Muscle of back (tissue), 11 donors: ENCODE data around the gene LCMT1. TPM values are rescaled to one million over a fixed set of nuclear protein-coding genes. Genes with fewer than 3 reads are reported as not detected.
"Not testable (repeated sequence)": the region's sequence is repeated elsewhere in the genome, so short reads cannot be mapped to it uniquely, and the experiment has no call there.

ENCODE experiments used
- DNase-seq, 3 donors: peaks; one replicate each; pipeline versions ENCODE4 v3.0.0 to v3.0.0-alpha.2; 2013
- polyA plus RNA-seq, 10 donors: library from polyadenylated mRNA; unstranded; fragments of 120-200 nt; gene quantifications; one replicate each; pipeline ENCODE4 v1.2.1, GENCODE V29; 2013; ENCODE audit not compliant: insufficient read length in 10 of 10

Gene LCMT1
- polyA plus RNA-seq, 10 donors = 37.0 to 45.0 (median 39.9) TPM

GRCh38 chr16:25092441-25092840 lies 19.1 kb upstream of the LCMT1 start:
- no peak for DNase-seq

GRCh38 chr16:25093208-25094061 lies 18.1 kb upstream of the LCMT1 start:
- no peak for DNase-seq

DNA sequence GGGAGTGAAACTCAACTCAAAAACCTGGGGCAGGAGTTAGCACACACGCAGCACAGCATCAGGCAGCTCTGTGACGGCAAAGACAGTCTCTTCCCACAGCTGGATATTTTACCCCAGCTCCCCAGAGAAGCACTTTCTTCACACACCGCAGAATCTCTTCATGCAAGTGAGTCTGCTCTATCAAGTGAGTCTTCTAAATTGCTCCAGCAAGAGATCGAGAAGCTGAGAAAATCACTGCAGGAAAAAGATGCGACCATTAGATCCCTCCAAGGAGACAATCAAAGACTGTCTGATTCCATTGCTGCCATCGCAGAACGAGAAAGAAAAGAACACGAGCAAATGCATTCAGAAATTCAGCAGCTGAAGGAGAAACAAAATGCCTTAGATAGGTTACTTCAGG lies 16.9 kb upstream of the LCMT1 start:
- DNase-seq = no peak

DNA sequence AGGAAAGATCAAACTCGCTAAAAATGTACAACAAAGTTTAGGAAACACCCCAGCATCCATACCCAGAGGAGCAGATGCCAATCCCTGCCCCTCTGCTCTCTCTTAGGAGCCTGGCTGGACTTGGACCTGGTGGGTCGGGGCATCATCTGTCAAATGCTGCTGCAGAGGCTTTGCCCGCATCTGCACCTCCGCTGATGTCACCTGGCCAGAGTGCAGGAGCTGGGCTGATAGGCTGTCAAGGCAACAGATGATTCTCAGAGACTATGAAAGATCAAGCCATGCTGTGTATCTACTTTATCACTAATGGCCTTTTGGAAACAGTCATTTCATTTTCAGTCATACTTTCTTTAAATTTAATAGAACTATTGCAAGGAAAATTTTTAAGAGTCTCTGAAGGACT lies 15.9 kb upstream of the LCMT1 start:
- no peak for DNase-seq

GRCh38 chr16:25097276-25097975 lies 14.1 kb upstream of the LCMT1 start:
- peak in 1 of 3 donors; percentile 21 for DNase-seq

DNA sequence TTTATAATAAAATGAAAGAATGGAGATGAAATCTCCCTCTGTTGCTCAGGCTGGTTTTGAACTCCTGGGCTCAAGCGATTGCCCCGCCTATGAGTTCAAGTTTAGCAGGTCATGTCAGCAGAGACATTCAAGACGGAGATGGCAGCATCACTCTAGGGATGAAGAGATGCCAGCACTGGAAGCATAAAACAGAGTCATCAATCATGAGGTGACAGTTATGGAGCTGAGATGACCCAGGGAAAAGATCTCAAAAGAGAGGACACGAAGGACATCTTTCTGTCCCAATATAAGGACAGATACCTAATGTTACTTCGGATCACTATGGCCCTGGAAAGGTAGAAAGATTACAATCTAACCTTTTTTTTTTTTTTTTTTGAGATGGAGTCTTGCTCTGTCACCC lies 11.0 kb upstream of the LCMT1 start:
- no peak for DNase-seq

- peak; percentile 85 to 97 (median 93) for DNase-seq
Observed at GRCh38 chr16:25106567-25107465, 4.7 kb upstream of the LCMT1 start.

DNA sequence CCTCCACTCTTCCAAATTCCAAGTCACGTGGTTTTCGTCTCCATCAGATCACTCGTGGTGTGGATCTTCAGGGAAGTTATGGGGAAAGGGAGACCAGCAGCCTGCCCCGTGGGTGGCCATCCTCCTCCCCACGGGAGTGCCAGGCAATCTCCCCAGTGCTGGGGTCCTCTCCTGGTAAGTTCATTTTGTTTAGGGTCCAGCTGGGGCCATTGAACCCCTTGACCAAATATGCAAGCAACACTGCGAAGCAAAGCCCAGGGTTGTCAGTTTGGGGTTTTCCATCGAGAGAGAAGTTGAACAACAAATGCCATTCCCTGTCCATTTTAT lies 4.1 kb upstream of the LCMT1 start:
- no peak for DNase-seq

DNA sequence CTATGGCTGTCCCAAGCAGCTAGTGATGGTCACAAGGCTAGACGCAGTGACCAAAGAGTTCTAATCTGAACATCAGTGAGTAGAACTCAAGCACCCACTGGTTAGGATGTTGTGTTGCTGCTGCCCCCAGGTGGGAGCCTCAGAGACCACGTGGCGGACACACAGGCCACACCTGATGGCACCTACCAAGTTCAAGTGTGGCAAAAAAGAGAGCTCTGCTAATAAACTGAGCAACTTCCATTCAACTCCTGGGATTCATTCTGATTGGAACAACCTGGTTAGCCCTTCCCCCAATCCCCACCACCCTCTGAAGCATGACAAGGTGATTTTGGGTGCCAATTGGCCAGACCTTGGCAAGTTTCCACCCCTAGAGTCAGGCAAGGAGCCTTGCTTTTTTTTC lies 3.5 kb upstream of the LCMT1 start:
- DNase-seq = no peak

GRCh38 chr16:25109643-25110042 lies 1.9 kb upstream of the LCMT1 start:
- peak in 2 of 3 donors; percentile 23 to 82 for DNase-seq

- DNase-seq = no peak
Observed at GRCh38 chr16:25110387-25110947, 1.1 kb upstream of the LCMT1 start.

GRCh38 chr16:25114121-25114520 lies 2.6 kb downstream of the LCMT1 start:
- DNase-seq = no peak

DNA sequence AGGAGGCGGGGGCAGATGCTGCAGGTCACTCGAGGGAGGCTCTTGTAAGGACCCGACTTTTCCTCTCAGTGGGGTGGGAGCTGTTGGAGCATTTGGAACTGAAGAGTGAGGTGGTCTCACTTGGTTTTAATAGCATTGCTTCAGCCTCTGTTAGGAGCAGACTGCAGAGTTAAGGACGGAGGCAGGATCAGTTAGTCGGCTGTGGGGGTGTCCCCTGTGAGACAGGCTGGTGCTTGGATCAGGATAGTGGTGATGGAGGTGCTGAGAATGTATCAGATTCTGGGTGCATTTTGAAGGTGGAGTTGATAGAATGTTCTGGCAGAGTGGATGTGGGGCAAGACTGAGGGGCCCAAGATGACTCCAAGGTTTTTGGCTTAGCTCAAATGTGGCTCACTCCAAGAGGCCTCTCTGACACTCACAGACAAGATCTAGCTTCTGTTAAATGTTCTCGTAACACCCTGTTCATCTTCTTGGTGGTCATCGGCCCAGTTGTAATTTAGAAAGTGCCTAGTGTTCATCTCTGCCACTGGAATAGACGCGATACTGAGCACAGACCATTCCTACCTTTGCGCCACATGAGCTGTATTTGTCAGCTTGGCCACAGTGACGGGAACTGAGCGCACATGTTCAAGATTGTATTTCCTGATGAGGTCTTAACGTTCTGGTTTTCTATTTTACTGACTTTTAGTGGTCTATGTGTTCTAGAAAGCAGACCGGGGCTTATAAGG lies 7.5 kb downstream of the LCMT1 start:
- no peak for DNase-seq

DNA sequence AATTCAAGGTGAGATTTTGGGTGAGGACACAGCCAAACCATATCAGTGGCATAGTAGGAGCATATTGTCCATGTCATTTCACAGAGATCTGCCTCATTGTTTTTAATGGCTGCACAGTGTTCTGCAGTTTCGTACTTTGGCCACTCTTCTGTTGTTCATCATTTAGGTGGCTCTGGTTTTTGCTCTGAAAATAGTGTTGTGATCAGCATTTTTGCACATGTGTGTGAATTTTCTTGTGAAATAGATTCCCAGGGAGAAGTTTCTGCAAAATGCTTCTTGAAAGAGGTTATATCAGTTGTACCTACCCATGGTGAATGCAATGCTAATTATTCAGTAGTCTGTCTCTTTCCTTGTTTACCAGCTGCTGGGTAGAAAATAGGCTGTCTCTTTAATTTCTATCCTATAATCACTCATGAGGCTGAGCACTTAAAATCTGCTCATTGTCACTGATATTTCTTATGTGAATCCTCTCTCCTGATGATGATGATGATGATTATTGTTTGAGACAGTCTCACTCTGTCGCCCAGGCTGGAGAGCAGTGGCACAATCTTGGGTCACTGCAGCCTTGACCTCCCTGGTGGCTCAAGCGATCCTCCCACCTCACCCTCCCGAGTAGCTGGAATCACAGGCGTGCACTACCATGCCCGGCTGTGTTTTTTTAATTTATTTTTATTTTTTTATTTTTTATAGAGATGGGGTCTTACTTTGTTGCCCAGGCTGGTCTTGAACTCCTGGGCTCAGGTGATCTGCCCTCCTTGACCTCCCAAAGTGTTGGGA lies 10.5 kb downstream of the LCMT1 start:
- no peak for DNase-seq

GRCh38 chr16:25124503-25124902 lies 13.0 kb downstream of the LCMT1 start:
- DNase-seq = no peak

DNA sequence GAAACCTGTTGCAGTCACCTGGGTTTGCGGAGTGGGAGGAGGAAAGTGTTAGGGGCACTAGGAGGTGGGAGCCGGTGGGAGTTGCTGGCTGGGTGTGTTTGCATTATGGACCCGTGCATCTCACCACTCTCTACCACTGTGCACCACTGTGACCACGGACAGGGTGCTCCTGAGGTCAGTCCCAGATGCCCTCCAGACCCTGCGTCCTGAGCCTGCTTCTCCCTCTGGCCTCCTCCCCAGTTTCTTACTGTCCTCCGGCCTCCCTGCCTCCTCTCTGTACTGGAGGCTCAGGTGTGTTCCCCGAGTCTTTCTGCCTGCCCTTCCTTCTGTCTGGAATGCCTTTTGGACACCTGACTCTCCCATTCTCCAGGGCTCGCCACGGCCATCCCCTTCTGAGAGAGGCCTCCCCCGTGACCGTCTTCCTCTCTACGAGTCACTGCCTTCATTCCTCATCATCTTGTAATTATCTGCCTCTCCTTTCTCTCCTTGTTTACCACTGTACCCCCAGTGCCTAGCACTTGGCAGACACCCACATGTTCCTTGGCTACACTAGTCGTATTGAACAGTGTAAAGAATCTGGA lies 14.6 kb downstream of the LCMT1 start:
- not testable (repeated sequence) for DNase-seq

DNA sequence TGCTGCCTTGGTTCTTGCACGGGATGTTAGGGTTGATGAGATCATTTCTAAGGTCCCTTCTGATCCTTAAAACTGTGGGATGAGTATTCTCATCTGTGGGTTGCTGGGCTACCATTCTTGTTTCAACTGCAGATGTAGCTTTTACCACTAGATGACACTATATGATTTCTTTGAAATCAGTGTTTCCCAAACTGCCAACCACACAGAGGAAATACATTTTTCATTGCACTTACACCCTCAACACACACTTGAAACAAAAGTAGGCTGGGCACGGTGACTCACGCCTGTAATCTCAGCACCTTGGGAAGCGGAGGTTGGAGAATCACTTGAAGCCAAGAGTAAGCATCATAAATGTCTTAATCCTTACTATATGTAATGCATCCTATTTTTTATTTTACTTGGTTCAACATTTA lies 15.3 kb downstream of the LCMT1 start:
- DNase-seq = peak in 2 of 3 donors; percentile 30 to 48

DNA sequence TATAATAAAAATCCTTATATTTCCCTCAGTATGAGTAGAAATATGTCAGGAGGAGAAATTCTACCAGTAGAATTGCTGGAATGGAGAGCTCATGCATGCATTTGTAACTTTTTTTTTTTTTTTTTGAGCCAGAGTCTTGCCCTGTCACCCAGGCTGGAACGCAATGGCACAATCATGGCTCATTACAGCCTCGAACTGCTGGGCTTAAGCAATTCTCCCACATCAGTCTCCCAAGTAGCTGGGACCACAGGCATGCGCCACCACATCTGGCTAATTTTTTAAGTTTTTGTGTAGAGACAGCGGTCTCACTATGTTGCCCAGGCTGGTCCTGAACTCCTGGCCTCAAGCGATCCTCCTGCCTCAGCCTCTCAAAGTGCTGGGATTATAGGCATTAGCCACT lies 21.2 kb downstream of the LCMT1 start:
- not testable (repeated sequence) for DNase-seq

DNA sequence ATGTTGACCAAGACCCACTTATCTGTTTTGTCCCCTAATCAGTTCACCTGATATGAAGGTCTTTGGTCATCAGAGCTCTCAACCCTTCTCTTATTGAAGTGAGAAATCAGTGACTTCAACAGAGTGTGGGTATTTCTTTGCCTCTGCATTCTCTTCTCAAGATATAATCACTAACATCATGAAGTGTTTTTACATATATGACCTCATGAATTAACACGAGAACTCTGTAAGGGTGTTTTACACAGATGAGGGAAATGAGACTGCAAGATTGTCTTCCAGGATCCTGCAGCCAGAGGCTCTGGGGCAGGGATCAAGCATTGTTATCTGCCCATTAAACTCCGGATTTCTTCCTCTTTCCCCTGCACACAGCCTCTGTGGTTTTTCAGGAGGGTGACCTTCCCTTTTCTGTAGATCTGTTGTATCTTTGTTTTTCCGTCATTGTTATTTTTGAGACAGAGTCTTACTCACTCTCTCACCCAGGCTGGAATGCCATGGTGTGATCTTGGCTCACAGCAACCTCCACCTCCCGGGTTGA lies 22.7 kb downstream of the LCMT1 start:
- no peak for DNase-seq
